Activated B cell treated with CpG ODN at 0.5 μM for 24 hours (primary cell): ENCODE results near the gene STX8. TPM values are rescaled to one million over a fixed set of nuclear protein-coding genes. Genes with fewer than 3 reads are reported as not detected.

Experiments
- ATAC-seq: fragments of 200-7000 bp; cut with Tn5 transposase; one replicate; pipeline ENCODE4 v1.10.0; 2021; ENCODE audit warnings: low read depth, mild to moderate bottlenecking, moderate library complexity
- CTCF ChIA-PET: fragments of 350-600 bp; sonication (Branson Sonifier 250); formaldehyde crosslinking; loops from one replicate; lab custom pipeline; 2021; ENCODE audit warnings: antibody characterized with exemption; lab: Charles Lee
- POLR2A ChIA-PET: fragments of 350-600 bp; sonication (Branson Sonifier 250); formaldehyde crosslinking; loops from one replicate; lab custom pipeline; 2021; ENCODE audit warnings: antibody characterized with exemption; lab: Charles Lee
- DNase-seq: peaks from one replicate; pipeline ENCODE4 v3.0.0; 2022
- H3K27ac Mint-ChIP-seq: one replicate; pipeline ENCODE4 v1.8.0; 2020; ENCODE audit warnings: mixed read lengths
- H3K27me3 Mint-ChIP-seq: one replicate; pipeline ENCODE4 v1.8.0; 2021; ENCODE audit warnings: mixed read lengths
- H3K36me3 Mint-ChIP-seq: one replicate; pipeline ENCODE4 v1.8.0; 2021; ENCODE audit warnings: low read depth, mixed read lengths
- H3K4me1 Mint-ChIP-seq: one replicate; pipeline ENCODE4 v1.8.0; 2021; ENCODE audit warnings: mixed read lengths
- H3K4me3 Mint-ChIP-seq: one replicate; pipeline ENCODE4 v1.8.0; 2020; ENCODE audit warnings: mild to moderate bottlenecking, mixed read lengths
- H3K9me3 Mint-ChIP-seq: one replicate; pipeline ENCODE4 v1.8.0; 2020; ENCODE audit warnings: mixed read lengths
- intact Hi-C: fragments of 100-400 bp; cut with micrococcal nuclease; formaldehyde crosslinking; loops from one replicate; pipeline ENCODE4 v1.15.1; 2024
- total RNA-seq: library from RNA; stranded (reverse); gene quantifications from 2 replicates; pipeline ENCODE4 v1.2.3, GENCODE V29; 2022
- TF ChIP-seq, protein P1 (sequence below): fragments of 200-600 bp; IDR thresholded peaks from one replicate; pipeline ENCODE4 v1.8.0; 2022; ENCODE audit warnings: antibody characterized with exemption, mild to moderate bottlenecking

STX8 gene
- total RNA-seq, 1 donor from 2014 or later = 66.9 TPM

- ChIA-PET CTCF (no interaction called here), POLR2A (no interaction called here)
- H3K9me3 Mint-ChIP-seq = no peaks in the 10 kb centered on the region
- DNase-seq = no peak
- ATAC-seq = no peak
- H3K27ac Mint-ChIP-seq = no peak overlapping the region
- H3K4me3 Mint-ChIP-seq = no peak overlapping the region
- peaks cover 2% of the 10 kb centered on the region for H3K36me3 Mint-ChIP-seq
- TF ChIP-seq, protein P1, sequence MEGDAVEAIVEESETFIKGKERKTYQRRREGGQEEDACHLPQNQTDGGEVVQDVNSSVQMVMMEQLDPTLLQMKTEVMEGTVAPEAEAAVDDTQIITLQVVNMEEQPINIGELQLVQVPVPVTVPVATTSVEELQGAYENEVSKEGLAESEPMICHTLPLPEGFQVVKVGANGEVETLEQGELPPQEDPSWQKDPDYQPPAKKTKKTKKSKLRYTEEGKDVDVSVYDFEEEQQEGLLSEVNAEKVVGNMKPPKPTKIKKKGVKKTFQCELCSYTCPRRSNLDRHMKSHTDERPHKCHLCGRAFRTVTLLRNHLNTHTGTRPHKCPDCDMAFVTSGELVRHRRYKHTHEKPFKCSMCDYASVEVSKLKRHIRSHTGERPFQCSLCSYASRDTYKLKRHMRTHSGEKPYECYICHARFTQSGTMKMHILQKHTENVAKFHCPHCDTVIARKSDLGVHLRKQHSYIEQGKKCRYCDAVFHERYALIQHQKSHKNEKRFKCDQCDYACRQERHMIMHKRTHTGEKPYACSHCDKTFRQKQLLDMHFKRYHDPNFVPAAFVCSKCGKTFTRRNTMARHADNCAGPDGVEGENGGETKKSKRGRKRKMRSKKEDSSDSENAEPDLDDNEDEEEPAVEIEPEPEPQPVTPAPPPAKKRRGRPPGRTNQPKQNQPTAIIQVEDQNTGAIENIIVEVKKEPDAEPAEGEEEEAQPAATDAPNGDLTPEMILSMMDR = no peak
- intact Hi-C loops = no loop called here
- peaks cover 14% of the 10 kb centered on the region for H3K4me1 Mint-ChIP-seq
- H3K27me3 Mint-ChIP-seq = no peaks in the 10 kb centered on the region
Measured at GRCh38 chr17:9468532-9468931, 107.1 kb downstream of the STX8 start.

GRCh38 chr17:9467518-9467917 is 108.1 kb downstream of the STX8 start:
- Mint-ChIP-seq H3K27me3 (no peaks in the 10 kb centered on the region), H3K9me3 (no peaks in the 10 kb centered on the region), H3K27ac (no peak overlapping the region), H3K4me1 (peaks cover 14% of the 10 kb centered on the region), H3K4me3 (no peak overlapping the region), H3K36me3 (peaks cover 2% of the 10 kb centered on the region)
- CTCF ChIA-PET = no interaction called here
- ATAC-seq = no peak
- no peak for DNase-seq
- intact Hi-C loops = no loop called here
- TF ChIP-seq, protein P1 = no peak
- POLR2A ChIA-PET = interaction anchor here (0.5 kb wide), 1 partner anchor 36 kb away, joined by 4 read pairs; no protein-coding TSS in a partner anchor

DNA sequence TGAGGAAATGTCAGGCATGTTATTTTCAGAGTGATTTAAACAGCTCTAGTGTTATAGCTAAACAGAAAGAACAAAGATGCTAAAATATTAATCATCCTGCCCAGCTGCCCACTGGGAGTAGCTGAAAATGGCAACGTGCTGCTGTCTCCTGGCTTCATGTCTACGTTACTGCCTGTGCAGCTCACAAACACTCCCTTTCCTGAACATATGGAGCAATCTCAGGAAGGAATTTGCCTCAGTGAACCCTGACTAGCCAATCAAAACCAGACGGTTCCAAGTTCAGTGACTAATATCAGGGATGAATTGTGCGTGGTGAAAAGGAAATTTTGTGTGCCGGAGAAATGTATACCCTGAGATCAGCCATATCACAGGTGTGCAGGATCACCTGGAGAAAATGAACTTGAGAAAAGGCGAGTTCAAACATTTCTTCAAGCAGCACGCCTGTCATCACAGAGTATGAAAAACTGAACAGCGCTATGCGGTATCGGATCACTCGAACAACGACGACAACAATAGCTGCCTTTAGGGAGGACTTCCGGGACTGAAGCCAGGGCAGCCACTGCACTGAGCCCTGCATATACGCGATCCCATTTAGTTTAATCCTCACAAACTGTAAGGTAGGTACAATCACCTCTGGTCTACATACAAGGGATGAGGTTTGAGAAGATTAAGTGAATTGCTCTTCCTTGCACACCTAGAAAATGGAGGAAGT is 110.3 kb downstream of the STX8 start:
- POLR2A ChIA-PET = no interaction called here

GRCh38 chr17:9457005-9457404 is 118.6 kb downstream of the STX8 start:
- H3K27me3 Mint-ChIP-seq = no peaks in the 10 kb centered on the region
- POLR2A ChIA-PET = no interaction called here
- intact Hi-C loops = no loop called here
- H3K36me3 Mint-ChIP-seq = peaks cover 16% of the 10 kb centered on the region
- H3K4me3 Mint-ChIP-seq = no peak overlapping the region
- CTCF ChIA-PET = no interaction called here
- DNase-seq (no peak), ATAC-seq (no peak)
- H3K4me1 Mint-ChIP-seq = no peaks in the 10 kb centered on the region
- TF ChIP-seq, protein P1 = no peak
- H3K9me3 Mint-ChIP-seq = peaks cover 3% of the 10 kb centered on the region
- no peak overlapping the region for H3K27ac Mint-ChIP-seq

More for the DNA sequence above, 110.3 kb downstream of the STX8 start:
- no peak for DNase-seq
- Mint-ChIP-seq H3K4me1 (peaks cover 9% of the 10 kb centered on the region), H3K36me3 (peaks cover 2% of the 10 kb centered on the region), H3K27me3 (no peaks in the 10 kb centered on the region), H3K27ac (no peak overlapping the region), H3K9me3 (no peaks in the 10 kb centered on the region), H3K4me3 (no peak overlapping the region)
- intact Hi-C loops = no loop called here
- no peak for ATAC-seq
- CTCF ChIA-PET = no interaction called here
- TF ChIP-seq, protein P1 = no peak

DNA sequence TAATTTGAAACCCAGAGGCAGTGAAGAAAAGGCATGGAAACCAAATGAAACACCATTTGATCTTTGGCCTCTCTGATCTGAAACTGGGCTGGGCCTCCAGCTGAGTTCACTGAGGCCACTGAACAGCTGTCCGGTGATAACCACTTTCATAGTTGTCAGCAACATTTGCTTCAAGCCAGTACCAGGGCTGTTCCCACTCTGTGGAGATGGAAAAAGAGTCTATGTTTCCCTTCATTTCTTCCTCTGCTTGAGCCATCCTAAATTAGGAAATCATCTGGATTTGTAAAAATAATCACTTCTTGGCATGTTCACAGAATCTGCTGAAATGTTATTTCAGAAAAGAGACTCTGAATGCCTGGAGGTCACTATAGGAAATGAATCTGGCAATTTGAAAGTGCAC is 119.3 kb downstream of the STX8 start:
- Mint-ChIP-seq H3K27me3 (no peaks in the 10 kb centered on the region), H3K4me1 (no peaks in the 10 kb centered on the region), H3K36me3 (peaks cover 16% of the 10 kb centered on the region), H3K4me3 (no peak overlapping the region), H3K27ac (no peak overlapping the region), H3K9me3 (peaks cover 3% of the 10 kb centered on the region)
- POLR2A ChIA-PET = no interaction called here
- TF ChIP-seq, protein P1 = no peak
- intact Hi-C loops = no loop called here
- DNase-seq (no peak), ATAC-seq (no peak)
- CTCF ChIA-PET = no interaction called here
